Iris pigment epithelial cell (primary cell): ENCODE results near the gene PCGF2.
"Not testable (repeated sequence)": the region's sequence is repeated elsewhere in the genome, so short reads cannot be mapped to it uniquely, and the experiment has no call there.

ENCODE experiments used
- DNase-seq: peaks from one replicate; pipeline ENCODE4 v3.0.0-alpha.2; 2011; ENCODE audit warnings: low read depth

The PCGF2 gene

GRCh38 chr17:38748149-38748891 lies at the start of gene PCGF2:
TSS of gene PCGF2 (minus strand) at chr17:38748336. CDS start at chr17:38740402, 7,934 bp downstream.
- peak; percentile 77 for DNase-seq

GRCh38 chr17:38797828-38798227 lies 49.7 kb upstream of the PCGF2 start:
- DNase-seq: peak; percentile 16

DNA sequence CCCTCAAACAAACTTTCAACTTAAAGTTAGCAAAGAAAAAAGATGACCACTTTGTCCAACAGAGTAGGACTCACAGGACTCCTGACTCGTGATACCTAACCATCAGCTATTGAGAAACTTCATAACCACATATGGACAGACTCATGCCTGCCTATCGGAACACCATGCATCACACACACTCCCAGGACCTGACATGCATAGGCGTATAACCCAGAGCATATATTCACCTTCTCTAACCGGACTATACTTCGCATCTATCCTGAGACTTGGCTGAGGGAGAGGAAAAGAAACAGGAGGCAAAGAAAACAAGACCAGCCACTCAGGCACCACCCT lies 49.0 kb upstream of the PCGF2 start:
- peak; percentile 72 for DNase-seq

DNA sequence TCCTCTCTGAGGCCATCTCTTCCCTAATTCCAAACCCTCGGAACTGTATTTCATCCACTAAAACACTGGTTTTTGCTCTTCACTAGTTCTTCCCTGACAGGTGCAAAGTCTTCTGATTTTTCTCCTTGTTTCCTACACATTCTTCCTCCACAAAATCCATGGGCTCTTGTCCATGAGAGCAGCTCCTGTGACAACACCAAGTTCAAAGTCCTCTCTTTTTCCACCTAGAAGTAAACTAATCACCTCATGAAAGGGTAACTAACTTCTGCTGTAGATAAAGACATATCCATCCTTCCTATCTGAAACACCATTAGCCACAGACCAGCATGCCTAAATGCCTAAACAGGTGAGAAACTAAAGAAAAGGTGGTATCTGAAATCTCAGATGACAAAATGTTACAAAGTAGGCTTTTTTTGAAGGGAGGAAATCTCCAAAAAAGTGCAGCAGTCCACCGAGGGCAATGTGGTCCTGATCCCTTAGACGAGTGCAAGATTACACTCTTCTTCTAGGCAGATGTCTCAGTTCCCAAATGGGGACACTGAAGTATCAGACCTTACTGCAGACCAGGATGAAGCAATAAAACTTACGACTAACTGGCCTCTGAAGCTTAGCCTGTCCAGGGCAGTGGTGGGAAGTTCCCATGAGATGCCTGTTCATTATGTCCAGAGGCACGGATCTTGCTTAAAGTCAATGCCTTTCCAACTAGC lies 48.5 kb upstream of the PCGF2 start:
- no peak for DNase-seq

DNA sequence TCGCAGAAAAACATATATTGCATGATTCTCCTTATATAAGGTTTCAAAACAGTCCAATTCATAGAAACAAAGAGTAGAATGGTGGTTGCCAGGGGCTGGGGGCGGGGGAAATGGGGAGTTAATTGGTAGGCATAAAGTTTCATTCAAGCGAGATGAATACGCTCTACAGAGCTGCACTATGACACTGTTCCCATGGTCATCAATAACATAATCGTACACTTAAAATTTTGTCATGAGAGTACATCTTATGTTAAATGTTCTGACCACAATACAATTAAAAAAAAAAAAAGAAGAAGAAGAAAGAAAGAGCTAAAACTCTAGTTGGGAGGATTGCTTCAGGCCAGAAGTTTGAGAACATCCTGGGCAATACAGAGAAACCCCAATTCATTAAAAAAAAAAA lies 46.1 kb upstream of the PCGF2 start:
- no peak for DNase-seq

- no peak for DNase-seq
These were observed 43.0 kb upstream of the PCGF2 start for GRCh38 chr17:38791162-38791561.

DNA sequence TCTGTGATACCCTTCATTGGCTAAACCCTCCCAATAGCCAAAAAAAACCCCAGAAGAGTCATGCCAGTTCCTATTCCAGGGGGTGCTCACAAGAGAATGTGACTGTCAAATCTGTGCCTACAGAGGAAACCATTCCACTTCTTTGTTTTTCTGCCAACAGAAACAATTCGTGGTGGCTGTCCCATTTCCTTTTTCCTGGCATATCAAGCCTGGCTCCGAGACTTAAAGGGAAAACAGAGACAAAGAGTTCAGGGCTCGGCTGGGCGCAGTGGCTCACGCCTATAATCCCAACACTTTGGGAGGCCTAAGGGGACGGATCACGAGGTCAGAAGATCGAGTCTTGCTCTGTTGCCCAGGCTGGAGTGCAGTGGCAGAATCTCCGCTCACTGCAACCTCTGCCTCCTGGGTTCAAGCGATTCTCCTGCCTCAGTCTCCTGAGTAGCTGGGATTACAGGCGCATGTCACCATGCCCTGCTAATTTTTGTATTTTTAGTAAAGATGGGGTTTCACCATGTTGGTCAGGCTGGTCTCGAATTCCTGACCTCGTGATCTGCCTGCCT lies 42.1 kb upstream of the PCGF2 start:
- not testable (repeated sequence) for DNase-seq

DNA sequence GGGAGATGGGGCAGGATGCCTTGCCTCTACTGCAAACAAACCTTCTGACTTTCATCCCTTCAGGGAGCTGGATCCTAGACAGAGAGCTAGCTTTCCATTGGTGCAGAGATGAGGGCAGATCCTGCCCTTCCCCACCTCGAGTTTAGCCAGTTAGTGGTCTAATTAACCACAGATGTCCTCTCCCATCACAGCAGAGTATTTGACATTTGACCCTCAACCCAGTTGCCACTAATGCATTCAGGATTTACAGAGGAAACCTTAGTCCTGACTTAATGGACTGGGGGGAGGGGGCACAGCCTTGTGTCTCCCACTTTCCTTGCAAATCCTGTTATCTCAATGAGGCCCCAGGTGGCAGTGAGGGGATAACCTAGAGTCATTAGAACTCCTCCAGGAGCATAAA lies 41.0 kb upstream of the PCGF2 start:
- no peak for DNase-seq

DNA sequence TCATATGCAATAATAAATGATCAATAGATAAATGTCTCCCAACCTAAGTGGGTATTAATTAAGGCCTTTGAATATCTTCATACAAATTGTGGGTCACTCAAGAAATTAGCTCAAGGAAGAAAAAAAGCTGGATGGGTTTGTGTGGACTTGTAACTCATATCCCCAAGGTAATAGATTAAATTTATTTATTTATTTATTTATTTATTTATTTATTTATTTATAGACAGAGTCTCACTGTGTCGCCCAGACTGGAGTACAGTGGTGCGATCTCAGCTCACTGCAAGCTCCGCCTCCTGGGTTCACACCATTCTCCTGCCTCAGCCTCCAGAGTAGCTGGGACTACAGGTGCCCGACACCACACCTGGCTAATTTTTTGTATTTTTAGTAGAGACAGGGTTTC lies 39.9 kb upstream of the PCGF2 start:
- DNase-seq: not testable (repeated sequence)

GRCh38 chr17:38786372-38786771 lies 38.2 kb upstream of the PCGF2 start:
- no peak for DNase-seq

- DNase-seq: no peak
These were observed 35.1 kb upstream of the PCGF2 start for GRCh38 chr17:38783227-38783626.

- DNase-seq: no peak
These were observed 32.0 kb upstream of the PCGF2 start for GRCh38 chr17:38779965-38780752.

- no peak for DNase-seq
These were observed 29.6 kb upstream of the PCGF2 start for GRCh38 chr17:38777641-38778250.

- no peak for DNase-seq
These were observed 25.1 kb upstream of the PCGF2 start for GRCh38 chr17:38773258-38773657.

DNA sequence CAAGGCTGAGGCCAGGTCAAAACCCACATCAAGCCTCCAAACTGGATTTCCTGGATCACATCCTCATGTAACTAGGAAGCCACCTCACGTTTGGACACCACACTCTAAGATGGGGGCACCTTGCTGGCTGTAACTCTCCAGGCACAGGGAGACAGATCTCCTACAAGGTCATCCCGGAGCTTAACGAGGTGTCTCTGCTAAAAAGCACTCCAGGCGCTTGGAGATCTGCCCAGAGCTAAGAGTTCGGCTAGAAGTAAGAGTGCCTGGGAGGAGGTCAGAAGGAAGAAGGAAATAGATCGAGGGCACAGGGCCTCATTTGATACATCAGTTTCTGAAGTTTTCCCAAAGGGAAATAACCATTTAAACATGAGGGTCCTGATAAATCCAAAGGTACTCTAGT lies 20.3 kb upstream of the PCGF2 start:
- no peak for DNase-seq

DNA sequence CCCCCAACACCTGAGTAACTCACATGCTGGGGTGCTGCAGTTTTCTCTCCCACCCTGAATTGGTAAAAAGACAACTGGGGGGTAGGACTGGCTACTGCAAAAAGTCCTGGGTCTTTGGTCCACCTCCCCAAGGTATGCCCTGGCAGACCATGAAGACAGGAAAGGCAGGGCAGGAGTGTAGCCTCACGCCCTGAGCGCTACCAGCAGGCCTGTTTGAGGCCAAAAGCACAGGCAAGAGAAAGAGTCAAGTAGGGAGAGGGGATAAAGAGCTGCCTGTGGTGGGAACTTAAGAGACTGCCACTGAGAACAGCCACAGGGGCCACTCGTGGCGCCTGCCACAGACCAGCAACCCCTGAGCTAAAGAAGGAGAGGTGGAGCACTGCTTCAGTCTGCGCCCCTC lies 18.2 kb upstream of the PCGF2 start:
- no peak for DNase-seq

DNA sequence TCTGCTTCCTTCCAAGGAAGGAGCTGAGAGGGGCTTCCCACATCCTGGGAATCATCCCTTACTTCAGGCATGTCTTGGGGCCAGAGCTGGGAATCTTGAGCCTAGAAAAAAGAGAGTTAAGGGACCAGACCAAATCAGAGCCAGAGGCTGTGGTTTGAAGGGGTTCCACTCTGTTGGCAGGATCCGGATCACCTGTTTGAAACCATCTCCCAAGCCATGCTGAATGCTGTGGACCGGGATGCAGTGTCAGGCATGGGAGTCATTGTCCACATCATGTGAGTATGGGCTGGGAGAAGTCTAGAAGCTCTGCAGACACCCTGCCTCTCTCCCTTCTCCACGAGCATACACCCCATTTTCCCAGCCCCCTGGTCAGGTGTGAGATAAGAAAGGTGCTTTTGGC lies 14.1 kb upstream of the PCGF2 start:
- DNase-seq: no peak

- DNase-seq: peak; percentile 42
These were observed 13.5 kb upstream of the PCGF2 start for GRCh38 chr17:38761612-38762011.

GRCh38 chr17:38753071-38753506 lies 5.0 kb upstream of the PCGF2 start:
- no peak for DNase-seq

- peak; percentile 99 for DNase-seq
These were observed 4.4 kb upstream of the PCGF2 start, which contains the start of gene PSMB3 for GRCh38 chr17:38752308-38753070. TSS of gene PSMB3 (plus strand) at chr17:38752741. CDS start at chr17:38752827, 86 bp downstream.

DNA sequence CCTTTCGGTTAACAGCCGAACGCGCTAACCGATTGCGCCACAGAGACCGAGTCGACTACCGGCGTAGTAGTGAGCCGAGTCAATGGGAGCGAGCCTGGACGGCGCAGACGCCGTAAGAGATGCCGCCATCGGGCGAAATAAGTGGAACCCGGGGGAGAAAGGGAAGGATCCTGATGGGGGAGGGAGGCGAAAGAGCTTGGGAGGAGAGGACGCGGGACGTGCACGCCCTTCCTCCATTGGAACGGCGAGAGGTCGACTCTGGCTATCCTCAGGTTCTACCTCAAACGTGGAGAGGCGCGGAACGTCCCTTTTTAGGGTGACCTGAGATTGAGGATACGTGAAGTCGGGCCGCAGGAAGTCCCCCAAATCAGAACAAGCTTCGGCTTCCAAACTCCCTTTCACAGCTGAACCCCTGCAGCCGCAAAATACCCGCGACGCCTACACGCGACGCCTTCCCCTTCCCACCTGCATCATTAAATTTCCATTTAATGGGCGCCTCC lies 3.7 kb upstream of the PCGF2 start:
- DNase-seq: peak; percentile 71
